COLO668 (cell line): ENCODE results near the gene TEFM.
A peak's percentile ranks its signal among the peaks of the same experiment; 100 is the strongest.
"Not testable (repeated sequence)": the region's sequence is repeated elsewhere in the genome, so short reads cannot be mapped to it uniquely, and the experiment has no call there.

Experiments
- DNase-seq: peaks from one replicate; lab custom pipeline; 2025; ENCODE audit not compliant: unreplicated experiment; lab: John Stamatoyannopoulos, UW

Gene TEFM, protein sequence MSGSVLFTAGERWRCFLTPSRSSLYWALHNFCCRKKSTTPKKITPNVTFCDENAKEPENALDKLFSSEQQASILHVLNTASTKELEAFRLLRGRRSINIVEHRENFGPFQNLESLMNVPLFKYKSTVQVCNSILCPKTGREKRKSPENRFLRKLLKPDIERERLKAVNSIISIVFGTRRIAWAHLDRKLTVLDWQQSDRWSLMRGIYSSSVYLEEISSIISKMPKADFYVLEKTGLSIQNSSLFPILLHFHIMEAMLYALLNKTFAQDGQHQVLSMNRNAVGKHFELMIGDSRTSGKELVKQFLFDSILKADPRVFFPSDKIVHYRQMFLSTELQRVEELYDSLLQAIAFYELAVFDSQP

DNA sequence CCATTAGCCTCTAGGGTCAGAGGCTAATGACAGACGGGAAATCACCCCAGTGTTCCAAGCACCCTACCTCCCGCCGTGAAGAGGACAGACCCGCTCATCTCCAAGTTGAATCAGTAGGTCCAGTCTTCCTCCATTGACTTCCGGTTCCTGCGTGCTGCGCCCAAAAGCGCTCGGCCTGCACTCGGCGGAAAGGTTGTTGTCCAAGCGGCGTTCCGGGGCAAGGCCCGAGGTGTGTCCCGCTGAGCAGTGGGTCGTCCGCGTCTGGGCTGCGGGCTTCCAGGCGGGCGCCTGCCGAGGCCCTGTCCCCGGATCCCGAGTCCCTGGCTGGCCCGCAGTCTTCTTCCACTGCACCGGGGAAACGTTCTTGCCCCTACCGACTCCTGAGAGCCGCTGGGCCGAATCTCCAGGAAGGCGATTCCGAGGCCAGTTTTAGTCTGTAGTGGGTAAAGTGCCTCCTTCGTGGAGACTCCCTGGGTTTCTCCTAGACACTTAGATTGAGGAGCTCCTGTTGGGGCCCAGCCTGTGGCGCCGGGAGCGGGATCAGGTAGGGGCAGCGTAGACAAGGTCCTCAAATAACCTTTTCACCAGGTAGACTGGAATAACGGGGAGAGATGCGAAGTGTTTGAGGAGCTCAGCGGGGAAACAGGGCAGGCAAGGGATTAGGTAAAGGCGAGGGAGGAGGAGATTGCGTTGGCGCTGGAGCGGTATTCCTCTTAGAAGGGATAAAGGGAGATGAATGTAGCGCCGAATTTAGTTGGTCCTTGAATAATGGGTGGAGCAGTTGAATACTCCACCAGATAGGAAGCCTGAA is at the start of gene TEFM:
TEFM (minus strand) TSS at position 138 of the 811 bp plus-strand sequence; CDS start at position 98, 40 bp downstream.
- DNase-seq = peak; percentile 81

DNA sequence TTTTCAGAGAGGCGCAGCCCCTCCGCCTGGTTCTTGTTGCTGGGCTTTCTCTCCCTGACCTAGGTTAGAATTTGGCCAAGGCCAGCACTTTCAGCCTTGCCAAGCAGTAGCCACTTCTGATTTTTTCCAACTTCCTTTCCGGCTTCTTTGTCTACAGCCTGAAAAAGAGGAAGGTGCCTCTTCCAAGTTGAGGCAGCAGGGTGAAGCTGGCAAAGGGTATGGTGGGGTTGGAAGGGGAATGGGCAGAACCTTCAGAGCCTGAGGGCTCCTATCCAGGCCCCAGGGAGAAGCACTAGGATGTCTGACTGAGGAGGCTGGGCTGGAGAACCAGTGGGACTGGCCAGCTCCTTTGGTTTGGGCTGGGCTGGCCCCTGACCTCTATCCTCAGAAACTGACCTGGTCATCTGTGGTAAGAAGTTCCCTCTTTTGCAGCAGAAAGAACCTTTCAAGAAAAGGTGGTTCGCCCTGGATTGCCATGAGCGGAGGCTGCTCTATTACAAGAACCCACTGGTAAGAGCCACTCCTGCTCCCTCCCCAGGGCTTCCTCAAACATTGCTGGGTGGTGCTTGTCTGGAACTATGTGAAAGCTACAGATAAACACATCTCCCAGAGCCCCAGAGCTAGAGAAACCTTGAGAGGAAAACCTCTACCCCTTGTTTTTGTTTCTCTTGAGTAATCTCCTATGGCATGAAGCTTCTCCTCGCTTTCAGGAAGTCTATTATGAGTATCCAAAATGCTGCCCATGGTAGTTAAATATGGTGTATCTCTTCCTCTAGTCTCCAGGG is 48.2 kb upstream of the TEFM start:
- no peak for DNase-seq

DNA sequence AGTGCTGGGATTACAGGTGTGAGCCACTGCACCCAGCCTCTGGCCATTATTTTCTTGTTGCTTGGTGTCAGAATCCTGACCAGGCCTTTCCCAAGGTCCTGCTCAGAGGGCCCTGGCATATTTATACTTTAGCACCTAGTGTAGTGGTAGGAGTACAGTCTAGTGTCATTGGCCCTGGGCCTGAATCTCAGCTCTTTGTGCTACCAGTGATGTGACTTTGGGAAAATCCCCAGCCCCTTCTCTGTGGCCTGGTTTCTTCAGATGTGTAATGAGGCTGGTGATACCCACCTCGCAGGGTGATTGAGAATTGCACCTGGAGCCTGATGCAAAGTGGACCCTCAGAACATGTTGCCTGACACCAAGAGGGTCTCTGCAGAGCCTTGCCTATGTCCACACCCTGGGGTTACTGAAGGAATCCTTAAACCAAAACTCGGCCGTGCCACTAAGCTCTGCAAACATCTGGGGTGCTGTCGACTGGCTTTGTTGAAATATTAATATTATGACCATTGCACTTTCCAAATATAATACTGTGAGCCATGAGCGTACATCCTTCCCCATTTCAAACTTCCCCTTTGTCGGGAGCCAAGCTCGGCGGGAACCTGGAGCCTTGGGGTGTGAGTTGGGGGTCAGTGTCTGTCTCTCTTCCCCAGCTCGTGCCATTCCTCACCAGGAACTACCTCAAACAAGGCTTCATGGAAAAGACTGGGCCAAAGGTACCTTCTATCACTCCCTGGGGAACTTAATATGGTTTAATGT is 46.8 kb upstream of the TEFM start:
- DNase-seq = no peak

DNA sequence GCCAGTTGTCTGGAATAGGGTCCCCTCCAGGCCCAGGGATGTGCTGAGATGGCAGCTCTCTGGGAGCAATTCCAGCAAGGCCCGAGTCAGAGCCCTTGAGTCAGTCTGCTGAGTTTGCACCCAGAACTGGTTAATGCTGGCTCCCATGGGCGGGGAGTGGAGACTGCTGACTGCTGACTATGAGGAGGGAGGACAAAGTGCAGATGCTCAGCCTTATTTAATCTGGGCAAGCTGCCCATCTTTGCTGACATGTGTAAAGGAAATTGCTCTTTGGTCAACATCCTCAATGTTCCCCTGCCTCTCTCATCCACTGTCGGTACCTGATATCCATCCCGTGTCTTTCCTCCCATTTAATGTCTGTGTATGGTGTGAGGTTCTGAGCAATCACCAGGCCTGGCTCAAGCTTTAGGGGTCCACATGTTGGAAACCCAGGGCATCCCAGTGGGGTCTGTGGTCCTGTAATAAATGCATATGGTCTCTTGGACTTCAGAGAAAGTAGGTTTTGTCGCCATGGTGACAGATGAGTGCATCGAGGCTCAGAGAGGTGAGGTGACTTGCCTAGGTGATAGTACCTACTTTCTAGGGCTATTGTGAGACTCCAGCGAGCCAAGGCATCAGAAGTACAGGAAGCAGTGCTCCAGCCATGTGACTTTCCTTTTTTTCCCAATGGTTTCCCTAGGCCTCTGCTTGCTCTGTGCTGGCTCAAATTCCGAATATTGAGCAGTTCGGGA is 44.8 kb upstream of the TEFM start:
- DNase-seq = peak; percentile 67

DNA sequence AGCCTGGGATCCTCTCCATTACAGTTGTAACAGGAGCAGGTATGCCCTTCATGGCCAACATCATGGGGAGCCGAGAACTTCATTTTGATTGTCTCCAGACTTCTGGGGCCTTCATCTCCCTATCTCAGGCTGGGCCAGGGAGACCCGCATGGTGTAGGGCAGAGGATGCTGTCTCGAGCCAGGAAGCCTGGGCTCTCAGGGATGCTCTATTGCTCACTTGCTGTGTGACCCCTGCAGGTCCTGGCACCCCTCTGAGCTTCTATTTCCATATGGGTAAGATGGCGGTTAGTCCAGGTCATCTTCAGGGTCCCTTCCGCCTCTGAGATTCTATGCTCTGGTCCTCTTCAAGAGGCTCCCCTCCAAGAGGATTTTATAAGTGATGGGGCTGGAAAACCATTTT is 44.2 kb upstream of the TEFM start:
- DNase-seq = no peak

DNA sequence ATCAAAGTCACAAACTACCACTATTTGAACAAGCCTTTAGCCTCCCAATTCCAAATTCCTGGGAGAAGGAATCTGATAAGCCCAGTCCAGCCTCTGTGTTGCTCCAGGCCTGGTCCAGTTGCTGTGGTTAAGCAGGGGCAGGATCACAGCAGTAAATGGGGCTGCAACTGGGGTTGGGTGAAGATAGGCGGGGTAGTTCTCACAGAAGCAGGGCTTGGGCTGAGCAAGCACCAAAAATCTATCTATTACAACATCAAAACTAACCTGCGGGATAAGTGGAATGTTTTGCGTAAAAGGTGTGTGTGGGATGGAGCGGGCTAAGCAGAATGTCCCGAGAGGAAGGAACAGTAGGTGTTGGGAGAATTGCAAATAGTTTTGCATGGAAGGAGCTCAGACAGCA is 41.8 kb upstream of the TEFM start:
- no peak for DNase-seq

DNA sequence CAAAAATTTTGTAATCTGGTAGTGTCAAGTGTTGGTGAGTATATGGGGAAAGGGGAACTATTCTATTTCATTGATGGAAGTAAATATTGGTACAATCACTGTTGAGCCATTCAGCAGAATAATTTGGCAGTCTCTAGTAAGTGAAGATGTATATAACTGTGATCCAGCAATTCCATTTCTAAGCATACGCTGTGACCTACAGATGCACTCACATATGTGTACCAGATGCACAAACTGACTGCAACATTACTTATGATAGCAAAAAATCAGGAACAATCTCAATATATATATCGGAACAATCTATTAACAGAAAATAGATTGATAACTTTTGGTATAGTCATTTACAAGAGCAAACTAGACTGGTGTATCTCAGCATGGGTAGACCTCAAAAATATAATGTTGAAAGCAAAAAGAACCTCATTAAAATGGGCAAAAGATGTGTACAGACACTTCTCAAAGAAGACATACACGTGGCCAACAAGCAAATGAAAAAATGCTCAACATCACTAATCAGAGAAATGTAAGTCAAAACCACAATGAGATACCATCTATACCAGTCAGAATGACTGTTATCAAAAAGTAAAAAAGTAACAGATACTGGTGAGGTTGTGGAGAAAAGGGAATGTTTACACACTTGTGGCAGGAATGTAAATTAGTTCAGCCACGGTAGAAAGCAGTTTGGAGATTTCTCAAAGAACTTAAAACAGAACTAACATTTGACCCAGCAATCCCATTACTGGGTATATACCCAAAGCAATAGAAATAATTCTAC is 36.5 kb upstream of the TEFM start:
- no peak for DNase-seq

DNA sequence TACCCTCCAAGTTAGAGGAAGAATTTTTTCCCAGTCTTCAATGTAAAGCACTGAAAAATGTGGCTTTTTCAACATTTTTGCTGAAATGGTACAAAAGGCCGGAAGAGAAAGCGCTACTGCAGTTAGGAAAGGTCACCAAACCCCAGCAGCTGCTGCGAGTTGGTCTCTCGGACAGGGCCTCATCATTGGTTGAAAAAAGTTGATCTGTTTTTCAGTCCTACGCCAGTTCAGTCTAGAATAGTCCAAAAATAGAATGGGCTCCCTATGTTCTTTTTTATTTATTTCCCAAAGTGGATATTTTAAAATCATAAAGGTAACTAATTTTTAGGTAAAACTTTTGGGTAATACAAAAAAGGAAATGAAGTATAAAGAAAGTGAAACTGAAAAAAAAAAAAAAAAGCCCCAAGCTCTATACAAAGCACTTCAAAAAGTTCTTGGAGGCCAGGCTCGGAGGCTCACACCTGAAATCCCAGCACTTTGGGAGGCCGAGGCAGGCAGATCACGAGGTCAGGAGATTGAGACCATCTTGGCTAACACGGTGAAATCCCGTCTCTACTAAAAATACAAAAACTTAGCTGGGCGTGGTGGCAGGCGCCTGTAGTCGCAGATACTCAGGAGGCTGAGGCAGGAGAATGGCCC is 33.1 kb upstream of the TEFM start:
- no peak for DNase-seq

DNA sequence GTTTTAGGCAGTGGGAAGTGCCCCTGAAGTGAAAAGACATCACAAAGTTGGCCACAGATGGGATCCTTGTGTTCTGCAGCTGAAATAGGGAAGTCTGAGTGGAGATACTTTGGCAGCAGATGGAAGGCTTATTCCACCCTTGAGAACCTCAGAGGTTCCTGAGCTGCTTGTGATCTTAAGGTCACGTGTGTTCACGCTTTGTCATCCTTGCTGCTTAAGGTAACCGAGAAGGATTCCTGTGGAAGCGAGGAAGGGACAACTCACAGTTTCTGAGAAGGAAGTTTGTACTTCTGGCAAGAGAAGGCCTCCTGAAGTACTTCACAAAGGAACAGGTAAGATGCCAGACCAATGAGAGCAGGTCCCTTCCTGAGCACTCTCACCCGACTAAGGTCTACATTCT is 27.9 kb upstream of the TEFM start:
- DNase-seq = no peak

DNA sequence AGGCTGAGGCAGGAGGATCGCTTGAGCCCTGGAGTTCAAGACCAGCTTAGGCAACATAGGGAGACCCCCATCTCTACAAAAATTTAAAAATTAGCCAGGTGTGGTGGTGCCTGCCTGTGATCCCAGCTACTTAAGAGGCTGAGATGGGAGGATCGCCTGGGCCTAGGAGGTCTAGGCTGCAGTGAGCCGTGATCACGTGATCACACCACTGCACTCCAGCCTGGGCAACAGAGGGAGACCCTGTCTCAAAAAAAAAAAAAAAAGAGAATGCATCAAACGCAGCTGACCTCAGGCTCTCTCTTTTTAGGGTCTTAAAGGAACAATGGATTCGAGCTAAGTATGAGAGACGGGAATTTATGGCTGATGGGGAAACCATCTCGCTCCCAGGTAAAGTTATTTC is 25.5 kb upstream of the TEFM start:
- not testable (repeated sequence) for DNase-seq

DNA sequence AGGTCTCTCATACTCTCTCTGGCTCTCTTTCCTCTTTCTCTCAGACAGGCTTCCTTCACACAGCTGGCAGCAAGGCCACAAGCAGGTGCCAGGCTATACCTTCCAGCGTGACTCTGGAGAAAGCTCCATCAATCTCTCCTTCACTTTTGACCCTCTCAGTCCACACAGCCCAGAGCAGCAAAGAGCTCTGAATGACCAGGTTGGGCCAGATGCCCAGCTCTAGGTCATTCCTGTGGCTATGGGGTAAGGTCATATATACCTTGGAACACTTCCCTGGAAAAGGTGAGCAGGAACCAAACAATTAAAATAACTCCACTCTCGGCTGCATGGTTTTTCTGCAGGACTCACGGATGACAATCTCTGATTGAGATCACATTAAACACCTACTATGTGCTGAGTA is 24.5 kb upstream of the TEFM start:
- no peak for DNase-seq

DNA sequence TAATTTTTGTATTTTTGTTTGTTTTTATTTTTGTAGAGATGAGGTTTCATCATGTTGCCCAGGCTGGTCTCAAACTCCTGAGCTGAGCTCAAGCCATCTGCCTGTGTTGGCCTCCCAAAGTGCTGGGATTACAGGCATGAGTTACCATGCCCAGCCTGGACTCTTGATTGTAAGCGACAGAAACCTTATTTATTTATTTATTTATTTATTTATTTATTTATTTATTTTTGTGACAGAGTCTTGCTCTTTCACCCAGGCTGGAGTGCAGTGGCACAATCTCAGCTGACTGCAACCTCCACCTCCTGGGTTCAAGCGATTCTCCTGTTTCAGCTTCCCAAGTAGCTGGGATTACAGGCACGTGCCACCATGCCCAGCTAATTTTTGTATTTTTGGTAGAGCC is 23.8 kb upstream of the TEFM start:
- DNase-seq = not testable (repeated sequence)

DNA sequence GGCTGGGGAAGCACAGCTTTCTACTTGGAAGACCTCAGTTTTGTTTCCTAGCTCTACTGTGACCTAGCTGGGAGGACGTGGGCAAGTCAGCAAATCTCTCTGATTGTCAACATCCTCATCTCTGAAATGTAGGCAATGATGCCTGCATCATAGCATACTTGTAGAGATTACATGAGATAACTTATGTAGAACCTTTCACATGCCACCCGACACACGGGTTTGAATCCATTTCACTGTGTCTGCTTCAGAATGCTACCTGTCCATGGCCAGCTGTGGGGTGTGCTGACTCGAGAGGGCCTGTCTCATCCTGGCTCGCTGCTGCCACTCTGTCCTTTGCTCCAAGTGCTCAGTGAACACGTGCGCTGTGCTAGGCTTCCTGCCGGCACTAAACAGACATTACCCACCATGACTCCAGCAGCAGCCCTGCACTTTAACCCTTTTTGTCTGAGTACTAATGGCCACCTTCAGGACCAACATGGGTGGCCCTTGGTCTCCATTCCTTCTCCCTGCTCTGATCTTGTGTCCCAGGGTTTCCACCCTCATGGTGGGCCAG is 23.1 kb upstream of the TEFM start:
- no peak for DNase-seq

DNA sequence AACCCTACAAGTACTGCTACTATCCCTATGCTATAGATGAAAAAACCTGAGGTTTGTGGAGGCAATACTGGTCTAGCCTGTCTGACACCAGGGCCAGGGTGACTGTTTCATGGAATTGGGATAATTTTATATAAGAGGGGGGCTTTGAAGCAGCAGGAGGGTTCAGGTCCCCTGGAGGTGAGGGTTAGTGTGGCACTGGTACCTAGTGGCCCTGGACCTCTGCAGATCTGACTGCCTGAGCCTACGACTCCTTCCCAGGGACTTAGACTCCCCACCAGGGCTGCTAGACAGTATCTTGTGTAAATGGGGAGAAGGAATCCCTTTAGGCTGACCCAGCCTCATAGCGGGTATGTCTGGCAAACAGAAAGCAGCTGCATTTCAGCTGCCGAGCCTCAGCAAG is 22.5 kb upstream of the TEFM start:
- no peak for DNase-seq

DNA sequence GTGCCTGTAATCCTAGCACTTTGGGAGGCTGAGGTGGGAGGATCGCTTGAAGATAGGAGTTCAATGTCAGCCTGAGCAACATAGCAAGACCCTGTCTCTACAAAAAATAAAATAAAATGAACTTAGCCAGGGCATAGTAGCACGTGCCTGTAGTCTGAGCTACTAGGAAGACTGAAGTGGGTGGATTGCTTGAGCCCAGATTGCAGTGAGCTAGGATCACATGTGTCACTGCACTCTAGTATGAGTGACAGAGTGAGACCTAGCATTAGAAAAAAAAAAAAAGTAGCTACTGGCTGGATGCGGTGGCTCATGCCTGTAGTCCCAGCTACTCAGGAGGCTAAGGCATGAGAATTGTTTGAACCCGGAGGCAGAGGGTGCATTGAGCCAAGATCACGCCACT is 21.7 kb upstream of the TEFM start:
- DNase-seq = no peak

DNA sequence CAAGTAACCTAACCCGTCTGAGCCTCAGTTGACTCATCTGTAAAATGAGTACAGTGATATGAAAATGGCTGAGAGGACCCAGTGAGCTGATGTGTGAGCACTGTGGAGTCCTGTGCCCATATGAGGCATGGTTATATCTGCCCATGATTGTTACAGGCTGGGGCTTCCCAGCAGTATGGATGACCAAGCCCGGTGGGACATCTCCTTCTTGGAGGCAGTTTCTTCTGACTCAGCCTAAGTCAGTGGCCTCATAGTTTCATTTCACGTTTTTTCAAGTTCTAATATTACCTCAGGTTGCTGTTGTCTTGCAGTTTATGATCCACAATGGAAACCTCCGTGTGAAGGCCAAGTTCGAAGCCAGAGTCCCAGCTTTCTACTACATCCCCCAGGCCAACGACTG is 20.5 kb upstream of the TEFM start:
- DNase-seq = no peak

DNA sequence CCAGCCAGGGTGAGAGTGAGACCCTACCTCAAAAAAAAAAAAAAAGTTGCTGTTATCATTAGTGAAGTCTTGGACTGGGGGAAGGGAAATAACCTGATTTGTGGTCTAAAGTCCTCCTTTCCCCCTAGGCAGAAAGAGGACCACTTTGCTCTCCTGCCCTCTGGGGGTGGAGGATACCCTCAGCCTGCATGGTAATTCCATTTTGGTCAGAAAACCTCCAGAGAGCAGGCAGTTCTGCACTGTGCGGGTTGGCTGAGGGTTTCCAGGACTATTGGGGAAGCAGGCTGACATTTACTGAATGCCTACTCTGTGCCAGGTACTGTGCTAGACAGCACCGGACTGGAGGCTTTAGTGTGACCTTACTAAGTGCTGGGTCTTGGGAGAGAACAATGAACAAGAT is 18.3 kb upstream of the TEFM start:
- DNase-seq = no peak

DNA sequence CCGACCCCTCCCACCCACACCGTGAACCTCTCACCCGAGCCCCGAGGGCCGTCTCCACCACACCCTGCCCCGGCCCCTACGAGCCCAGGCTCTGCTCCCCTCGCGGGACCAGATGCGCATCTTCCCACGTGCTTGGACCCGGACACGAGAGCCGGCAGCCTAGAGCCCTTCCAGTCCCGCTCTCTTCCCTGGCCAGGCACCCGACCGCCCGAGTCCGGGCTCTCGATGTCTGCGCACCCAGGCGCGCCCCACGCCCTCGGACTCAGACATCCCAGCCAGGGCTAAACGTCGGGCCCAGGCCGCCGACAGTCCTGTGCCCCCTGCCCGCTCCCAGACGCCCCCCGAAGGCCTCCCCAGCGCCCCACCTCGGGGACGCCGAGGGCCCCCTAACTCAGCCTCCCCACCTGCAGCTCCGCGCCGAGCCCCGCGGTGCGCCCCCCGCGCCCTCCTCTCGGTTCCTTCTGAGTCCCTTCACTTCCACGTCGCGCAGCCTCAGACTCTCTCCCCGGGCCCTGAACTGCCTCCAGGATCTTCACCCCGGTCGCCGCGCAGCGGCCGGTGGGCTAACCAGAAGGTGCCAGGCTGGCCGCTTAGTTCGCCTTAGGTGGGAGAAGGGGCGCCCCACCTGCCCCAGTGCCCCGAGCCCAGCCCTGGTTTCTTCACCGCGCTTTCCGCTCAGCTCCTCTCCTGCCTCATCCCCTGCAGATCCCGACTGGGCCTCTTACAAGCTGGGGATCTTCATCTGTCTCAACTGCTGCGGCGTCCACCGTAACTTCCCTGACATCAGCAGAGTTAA is 16.4 kb upstream of the TEFM start:
- no peak for DNase-seq
